Measurements from ENCODE around the gene SNX11. TPM values are rescaled to one million over a fixed set of nuclear protein-coding genes. Genes with fewer than 3 reads are reported as not detected.

The SNX11 gene
- total and polyA plus RNA-seq, 2 experiments from 2014 or later: 11.6 to 19.3 TPM

DNA sequence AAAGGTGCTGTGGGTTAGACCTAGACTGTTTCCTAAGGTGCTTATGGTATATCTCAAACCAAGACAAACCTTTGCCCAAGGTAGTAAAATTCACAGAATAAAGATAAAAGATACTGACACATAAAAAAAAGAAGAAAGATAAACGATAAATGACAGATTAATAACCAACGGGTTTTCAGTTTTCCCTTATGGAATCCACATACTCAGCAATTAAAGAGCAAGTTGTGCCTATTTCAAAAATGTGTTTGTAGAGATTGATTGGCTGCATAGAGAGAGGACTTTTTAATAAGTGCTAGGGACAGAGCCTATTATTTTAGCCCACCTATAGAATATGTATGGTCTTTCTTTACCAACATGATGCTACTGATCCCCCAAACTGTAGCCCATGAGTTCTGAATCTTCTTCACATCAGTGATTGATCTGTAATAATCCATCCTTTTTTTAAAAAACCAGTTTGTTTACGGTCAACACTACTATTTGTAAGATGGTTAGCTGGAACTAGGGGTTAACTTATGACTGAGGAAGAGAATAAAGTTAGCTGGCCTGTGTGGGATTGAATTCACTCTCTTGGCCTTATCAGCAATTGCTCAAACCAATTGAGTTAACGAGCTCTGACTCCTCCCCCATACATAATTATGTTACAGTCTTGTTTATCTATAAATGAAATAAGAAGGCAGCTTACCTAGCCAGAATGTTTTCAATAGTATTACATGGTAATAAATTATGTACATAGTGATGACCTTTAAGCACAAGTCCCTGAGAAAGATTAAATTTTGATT lies 53.8 kb downstream of the SNX11 start:
- Histone ChIP-seq H3K4me1 (ENCODE audit: low read depth) (no peaks in the 10 kb centered on the region), H3K9me3 (ENCODE audit: low read depth) (no peaks in the 10 kb centered on the region), H3K4me3 (no peak overlapping the region), H3K36me3 (no peaks in the 10 kb centered on the region), H3K27me3 (no peaks in the 10 kb centered on the region), H3K27ac (no peak overlapping the region)
- DNase-seq (ENCODE audit: low read depth in 1 of 2, low spot score in 1 of 2): no peak
- TF ChIP-seq, protein P1, sequence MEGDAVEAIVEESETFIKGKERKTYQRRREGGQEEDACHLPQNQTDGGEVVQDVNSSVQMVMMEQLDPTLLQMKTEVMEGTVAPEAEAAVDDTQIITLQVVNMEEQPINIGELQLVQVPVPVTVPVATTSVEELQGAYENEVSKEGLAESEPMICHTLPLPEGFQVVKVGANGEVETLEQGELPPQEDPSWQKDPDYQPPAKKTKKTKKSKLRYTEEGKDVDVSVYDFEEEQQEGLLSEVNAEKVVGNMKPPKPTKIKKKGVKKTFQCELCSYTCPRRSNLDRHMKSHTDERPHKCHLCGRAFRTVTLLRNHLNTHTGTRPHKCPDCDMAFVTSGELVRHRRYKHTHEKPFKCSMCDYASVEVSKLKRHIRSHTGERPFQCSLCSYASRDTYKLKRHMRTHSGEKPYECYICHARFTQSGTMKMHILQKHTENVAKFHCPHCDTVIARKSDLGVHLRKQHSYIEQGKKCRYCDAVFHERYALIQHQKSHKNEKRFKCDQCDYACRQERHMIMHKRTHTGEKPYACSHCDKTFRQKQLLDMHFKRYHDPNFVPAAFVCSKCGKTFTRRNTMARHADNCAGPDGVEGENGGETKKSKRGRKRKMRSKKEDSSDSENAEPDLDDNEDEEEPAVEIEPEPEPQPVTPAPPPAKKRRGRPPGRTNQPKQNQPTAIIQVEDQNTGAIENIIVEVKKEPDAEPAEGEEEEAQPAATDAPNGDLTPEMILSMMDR (IDR thresholded peaks at IDR 0.05; ENCODE audit: low read depth, low read length): no peak

DNA sequence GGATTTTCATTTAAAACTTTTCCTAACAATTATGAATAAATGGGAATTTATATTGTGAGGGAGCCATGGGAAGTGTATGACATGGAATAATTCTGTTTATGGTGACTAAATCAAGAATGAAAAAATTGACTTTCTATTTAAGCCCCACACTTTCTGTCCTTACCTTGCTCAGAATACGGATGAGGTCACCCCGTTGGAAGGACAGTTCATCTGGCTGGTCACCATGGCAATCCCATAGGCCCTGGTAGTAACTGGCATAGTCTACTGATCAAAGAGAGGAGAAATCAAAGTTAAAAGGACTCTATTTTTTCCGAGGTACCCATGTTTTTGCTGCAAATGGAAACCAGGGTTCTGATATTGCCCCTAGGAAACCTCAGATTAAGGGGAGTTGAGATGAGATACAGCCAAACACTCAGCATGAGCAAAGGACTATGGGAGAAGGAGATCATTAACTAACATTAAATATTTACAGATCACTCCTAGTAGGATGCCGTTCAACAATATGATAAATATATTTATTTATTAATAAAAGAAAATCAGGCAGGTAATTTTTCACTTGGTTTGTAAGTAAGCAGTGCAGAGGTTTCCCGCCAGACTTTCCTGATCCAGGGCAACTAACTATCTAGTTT lies 54.9 kb downstream of the SNX11 start:
- no peak for DNase-seq (ENCODE audit: low read depth in 1 of 2, low spot score in 1 of 2)
- H3K9me3 ChIP-seq (ENCODE audit: low read depth): no peaks in the 10 kb centered on the region
- H3K4me3 ChIP-seq: no peak overlapping the region
- H3K36me3 ChIP-seq: no peaks in the 10 kb centered on the region
- H3K4me1 ChIP-seq (ENCODE audit: low read depth): no peaks in the 10 kb centered on the region
- TF ChIP-seq, protein P1 (IDR thresholded peaks at IDR 0.05; ENCODE audit: low read depth, low read length): no peak
- H3K27ac ChIP-seq: no peak overlapping the region
- H3K27me3 ChIP-seq: no peaks in the 10 kb centered on the region

DNA sequence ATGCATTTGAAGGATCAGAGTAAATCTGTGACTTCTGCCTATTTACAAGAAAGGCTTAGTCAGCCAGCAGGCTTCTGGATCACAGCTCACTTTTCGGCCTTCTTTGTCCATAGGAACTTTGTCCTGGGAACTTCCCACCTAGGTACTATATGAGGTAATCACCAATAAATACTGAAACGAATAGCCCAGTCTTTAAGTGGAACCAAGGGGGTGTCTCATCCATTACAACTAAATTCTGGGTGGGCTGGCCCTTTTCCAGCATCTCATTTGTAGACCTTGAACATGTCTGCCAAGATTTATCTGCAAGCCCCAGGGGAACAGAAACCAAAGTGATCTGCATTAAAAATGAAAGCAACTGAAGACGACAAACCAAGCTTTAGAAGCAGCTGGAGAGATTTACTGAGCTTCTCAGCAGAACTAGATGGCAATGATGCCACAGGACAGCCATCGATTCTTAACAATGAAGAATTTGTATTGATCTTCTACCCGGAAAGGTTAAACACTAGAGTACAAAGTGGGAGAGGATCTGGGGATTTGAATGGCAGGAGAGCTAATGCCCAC lies 55.5 kb downstream of the SNX11 start:
- H3K9me3 ChIP-seq (ENCODE audit: low read depth): no peaks in the 10 kb centered on the region
- TF ChIP-seq, protein P1 (IDR thresholded peaks at IDR 0.05; ENCODE audit: low read depth, low read length): no peak
- H3K4me1 ChIP-seq (ENCODE audit: low read depth): no peaks in the 10 kb centered on the region
- H3K27ac ChIP-seq: no peak overlapping the region
- no peaks in the 10 kb centered on the region for H3K27me3 ChIP-seq
- peak in 1 of 2 donors; percentile 32 for DNase-seq (ENCODE audit: low read depth in 1 of 2, low spot score in 1 of 2)
- no peak overlapping the region for H3K4me3 ChIP-seq
- no peaks in the 10 kb centered on the region for H3K36me3 ChIP-seq

DNA sequence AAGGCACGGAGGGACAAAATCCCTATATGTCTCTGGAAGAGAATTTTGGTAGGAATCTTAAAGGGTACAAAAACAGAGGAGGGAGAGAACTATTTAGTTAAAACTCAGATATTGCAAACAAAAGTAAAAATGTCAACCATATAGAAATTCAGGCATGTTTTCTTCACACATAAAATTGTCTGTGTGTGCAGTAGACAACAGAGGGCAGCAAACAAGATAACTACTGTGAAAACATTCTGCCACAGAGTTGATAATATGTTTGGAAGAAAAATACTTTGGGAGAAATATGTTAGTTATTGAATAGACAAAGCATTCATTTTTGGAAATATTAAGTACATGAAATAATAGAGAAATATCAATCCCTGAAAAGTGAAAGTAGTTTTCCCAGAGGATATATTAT lies 56.2 kb downstream of the SNX11 start:
- TF ChIP-seq, protein P1 (IDR thresholded peaks at IDR 0.05; ENCODE audit: low read depth, low read length): peak; percentile 17
- Histone ChIP-seq H3K27ac (no peak overlapping the region), H3K9me3 (ENCODE audit: low read depth) (no peaks in the 10 kb centered on the region), H3K36me3 (no peaks in the 10 kb centered on the region), H3K4me1 (ENCODE audit: low read depth) (no peaks in the 10 kb centered on the region), H3K27me3 (no peaks in the 10 kb centered on the region), H3K4me3 (no peak overlapping the region)
- no peak for DNase-seq (ENCODE audit: low read depth in 1 of 2, low spot score in 1 of 2)

DNA sequence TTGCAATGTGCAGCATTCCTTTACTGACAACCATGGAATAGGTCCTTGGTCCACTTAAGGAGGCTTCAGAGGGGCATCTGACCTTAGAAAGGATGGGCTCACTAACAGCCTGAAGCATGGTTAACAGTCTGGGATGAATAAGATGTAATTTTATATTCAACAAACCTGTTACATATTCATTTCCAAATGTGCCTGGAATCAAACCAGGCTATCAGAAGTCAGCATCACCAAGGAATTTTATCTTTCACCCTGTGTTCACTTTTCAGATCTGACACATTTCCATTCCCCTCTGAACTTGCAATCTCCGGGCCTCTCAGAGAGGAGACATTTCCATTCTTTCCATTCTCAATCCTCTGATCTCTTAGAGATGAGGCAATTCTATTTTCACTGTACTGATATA lies 62.4 kb downstream of the SNX11 start:
- no peak for DNase-seq (ENCODE audit: low read depth in 1 of 2, low spot score in 1 of 2)
- Histone ChIP-seq H3K4me3 (no peak overlapping the region), H3K27me3 (peaks cover 11% of the 10 kb centered on the region), H3K4me1 (ENCODE audit: low read depth) (peaks cover 4% of the 10 kb centered on the region), H3K36me3 (no peaks in the 10 kb centered on the region), H3K27ac (no peak overlapping the region), H3K9me3 (ENCODE audit: low read depth) (no peaks in the 10 kb centered on the region)
- TF ChIP-seq, protein P1 (IDR thresholded peaks at IDR 0.05; ENCODE audit: low read depth, low read length): no peak

Other genes with a start within 250 kb of the SNX11 start
- gene SP2, start 211.5 kb upstream of the SNX11 start, total RNA-seq: 3.7 and 3.9 TPM in 2 replicates
- 6.9 and 10.5 TPM in 2 replicates for gene SP2, start 211.5 kb upstream of the SNX11 start, polyA plus RNA-seq
- gene PNPO, start 166.2 kb upstream of the SNX11 start, total RNA-seq: 11.7 and 12.9 TPM in 2 replicates
- gene PNPO, start 166.2 kb upstream of the SNX11 start, polyA plus RNA-seq: 12.9 and 15.6 TPM in 2 replicates
- not detected in 2 replicates for gene PRR15L, start 149.9 kb upstream of the SNX11 start, total RNA-seq
- gene PRR15L, start 149.9 kb upstream of the SNX11 start, polyA plus RNA-seq: 0.22 TPM in 1 of 2 replicates, not detected in the other
- gene CDK5RAP3, start 136.7 kb upstream of the SNX11 start, total RNA-seq: 81.8 and 121 TPM in 2 replicates
- 137 and 158 TPM in 2 replicates for gene CDK5RAP3, start 136.7 kb upstream of the SNX11 start, polyA plus RNA-seq
- gene COPZ2, start 70.0 kb upstream of the SNX11 start, total RNA-seq: 10.8 and 14.4 TPM in 2 replicates
- gene COPZ2, start 70.0 kb upstream of the SNX11 start, polyA plus RNA-seq: 23.5 and 36.1 TPM in 2 replicates
- 96.4 and 122 TPM in 2 replicates for gene NFE2L1, start 59.4 kb upstream of the SNX11 start, total RNA-seq
- gene NFE2L1, start 59.4 kb upstream of the SNX11 start, polyA plus RNA-seq: 56.0 and 56.7 TPM in 2 replicates
- gene CBX1, start 6.3 kb upstream of the SNX11 start, total RNA-seq: 62.9 and 102 TPM in 2 replicates
- gene CBX1, start 6.3 kb upstream of the SNX11 start, polyA plus RNA-seq: 35.9 and 38.3 TPM in 2 replicates